ENCODE measurements around the gene PEX16. TPM values are rescaled to one million over a fixed set of nuclear protein-coding genes. Genes with fewer than 3 reads are reported as not detected.
A peak's percentile ranks its signal among the peaks of the same experiment; 100 is the strongest.

PEX16 gene
- total RNA-seq, 4 donors from 2014 or later: 31.3 to 111 (median 51.9) TPM

DNA sequence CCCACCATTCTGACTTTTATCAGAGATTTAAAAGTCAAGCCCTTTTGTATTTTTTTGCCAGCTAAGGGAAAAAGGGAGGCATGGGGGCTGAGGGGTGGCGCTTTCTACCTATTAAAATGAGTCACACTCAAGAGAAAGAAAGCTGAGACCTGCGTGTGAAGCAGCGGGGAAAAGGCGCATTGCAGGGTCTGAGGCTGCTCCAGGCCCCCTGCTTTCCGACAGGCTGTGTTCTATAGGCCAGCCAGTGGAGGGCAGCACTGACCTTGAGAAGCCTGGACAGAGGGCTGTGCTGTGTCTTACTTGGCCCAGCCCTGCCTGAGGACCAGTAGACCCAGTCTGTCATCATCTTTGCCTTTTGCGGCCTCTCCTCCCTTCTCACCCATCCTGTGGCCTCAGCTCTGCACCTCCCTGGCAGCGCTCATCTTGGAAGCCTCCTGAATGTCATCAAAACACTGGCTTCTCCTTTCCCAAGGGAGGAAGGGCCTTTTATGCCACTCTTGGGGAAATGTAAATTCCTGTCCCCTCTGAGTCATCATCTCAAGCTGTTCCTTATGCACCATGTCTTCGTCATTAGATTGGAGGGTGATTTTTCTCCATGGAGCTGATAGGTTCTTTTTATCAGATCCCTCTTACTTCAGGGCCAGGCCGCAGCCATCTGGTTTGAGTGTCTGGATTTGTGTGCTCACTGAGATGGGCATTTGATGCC is 44.9 kb downstream of the PEX16 start:
- Histone ChIP-seq H3K27ac (no peak overlapping the region), H3K27me3 (no peaks in the 10 kb centered on the region), H3K9me3 (no peaks in the 10 kb centered on the region), H3K4me1 (no peaks in the 10 kb centered on the region), H3K4me3 (no peak overlapping the region), H3K36me3 (peaks cover 0 to 57% (median 19%) of the 10 kb centered on the region in 4 donors)
- no peak for DNase-seq
- whole genome bisulfite sequencing, 2 donors (ENCODE audit: low coverage in 1 of 2): 44 to 80% methylated on average over 2 to 9 of the region's 9 CpGs
- in situ Hi-C loops (cut with MboI; ENCODE audit: low pct_ligation_motif_present in 1 of 4, low pct_unique_long_range_greater_than_20kb in 1 of 4, low sequenced_read_pairs in 3 of 4): no loop called here
- TF ChIP-seq, protein P1, sequence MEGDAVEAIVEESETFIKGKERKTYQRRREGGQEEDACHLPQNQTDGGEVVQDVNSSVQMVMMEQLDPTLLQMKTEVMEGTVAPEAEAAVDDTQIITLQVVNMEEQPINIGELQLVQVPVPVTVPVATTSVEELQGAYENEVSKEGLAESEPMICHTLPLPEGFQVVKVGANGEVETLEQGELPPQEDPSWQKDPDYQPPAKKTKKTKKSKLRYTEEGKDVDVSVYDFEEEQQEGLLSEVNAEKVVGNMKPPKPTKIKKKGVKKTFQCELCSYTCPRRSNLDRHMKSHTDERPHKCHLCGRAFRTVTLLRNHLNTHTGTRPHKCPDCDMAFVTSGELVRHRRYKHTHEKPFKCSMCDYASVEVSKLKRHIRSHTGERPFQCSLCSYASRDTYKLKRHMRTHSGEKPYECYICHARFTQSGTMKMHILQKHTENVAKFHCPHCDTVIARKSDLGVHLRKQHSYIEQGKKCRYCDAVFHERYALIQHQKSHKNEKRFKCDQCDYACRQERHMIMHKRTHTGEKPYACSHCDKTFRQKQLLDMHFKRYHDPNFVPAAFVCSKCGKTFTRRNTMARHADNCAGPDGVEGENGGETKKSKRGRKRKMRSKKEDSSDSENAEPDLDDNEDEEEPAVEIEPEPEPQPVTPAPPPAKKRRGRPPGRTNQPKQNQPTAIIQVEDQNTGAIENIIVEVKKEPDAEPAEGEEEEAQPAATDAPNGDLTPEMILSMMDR (IDR thresholded peaks at IDR 0.05): peak; percentile 34 to 62 (median 54)
- no peak for TF ChIP-seq POLR2AphosphoS5 (IDR thresholded peaks at IDR 0.05)
- no peak for TF ChIP-seq POLR2A (IDR thresholded peaks at IDR 0.05)
- TF ChIP-seq EP300 (IDR thresholded peaks at IDR 0.05; ENCODE audit: low read depth): no peak
- intact Hi-C loops (cut with DNase I; ENCODE audit: low total_unique reads): no loop called here

DNA sequence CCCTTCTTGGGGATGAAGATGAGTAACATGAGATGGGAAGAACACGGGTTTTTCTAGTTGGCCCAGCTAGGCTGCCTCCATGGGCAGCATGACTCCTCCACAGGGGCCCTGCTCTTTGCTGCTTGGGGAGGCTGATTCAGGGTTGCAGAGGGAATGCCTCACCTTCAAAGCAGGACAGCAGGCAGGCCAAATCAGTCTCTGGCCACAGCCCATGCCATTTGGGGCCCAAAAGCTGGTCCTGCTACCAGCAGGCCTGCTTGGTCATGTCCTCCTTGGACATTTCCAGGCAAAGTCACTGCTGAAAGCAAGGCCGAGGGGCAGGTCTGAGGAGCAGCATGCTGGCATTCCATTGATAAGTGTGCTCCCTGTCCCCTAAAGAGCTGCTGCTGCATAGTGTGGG is 46.0 kb downstream of the PEX16 start:
- no peak overlapping the region for H3K4me3 ChIP-seq
- DNase-seq: no peak
- no peak for TF ChIP-seq POLR2A (IDR thresholded peaks at IDR 0.05)
- no peak for TF ChIP-seq EP300 (IDR thresholded peaks at IDR 0.05; ENCODE audit: low read depth)
- no peak for TF ChIP-seq POLR2AphosphoS5 (IDR thresholded peaks at IDR 0.05)
- TF ChIP-seq, protein P1 (IDR thresholded peaks at IDR 0.05): no peak
- no peaks in the 10 kb centered on the region for H3K4me1 ChIP-seq
- in situ Hi-C loops (cut with MboI; ENCODE audit: low pct_ligation_motif_present in 1 of 4, low pct_unique_long_range_greater_than_20kb in 1 of 4, low sequenced_read_pairs in 3 of 4) (no loop called here), intact Hi-C loops (cut with DNase I; ENCODE audit: low total_unique reads) (no loop called here)
- no peaks in the 10 kb centered on the region for H3K27me3 ChIP-seq
- 100% methylated on average over 2 of the region's 2 CpGs; no CpG with 5 or more reads in 1 of the 2 donors for WGBS, 2 donors (ENCODE audit: low coverage in 1 of 2)
- peaks cover 0 to 64% (median 23%) of the 10 kb centered on the region in 4 donors for H3K36me3 ChIP-seq
- no peak overlapping the region for H3K27ac ChIP-seq
- H3K9me3 ChIP-seq: no peaks in the 10 kb centered on the region

DNA sequence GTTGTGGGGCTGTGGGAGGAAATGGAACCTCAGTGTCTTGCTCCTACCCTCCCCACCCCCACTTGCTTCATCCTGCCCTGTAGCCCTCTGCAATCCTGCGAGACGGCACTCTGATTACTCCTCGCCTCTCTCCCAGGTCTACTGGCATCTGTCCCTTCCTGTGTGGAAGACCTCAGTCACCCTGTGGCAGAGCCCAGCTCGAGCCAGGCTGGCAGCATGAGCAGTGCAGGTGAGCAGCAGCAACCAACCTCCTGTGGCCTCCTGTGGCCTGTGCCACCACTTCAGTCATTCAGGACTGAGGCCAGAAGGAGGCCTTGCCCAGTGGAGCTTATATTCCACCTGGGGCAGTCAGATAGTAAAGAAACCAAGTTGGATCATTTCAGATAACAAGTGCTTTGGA is 47.0 kb downstream of the PEX16 start:
- Histone ChIP-seq H3K4me1 (no peaks in the 10 kb centered on the region), H3K36me3 (peaks cover 0 to 64% (median 23%) of the 10 kb centered on the region in 4 donors), H3K9me3 (no peaks in the 10 kb centered on the region), H3K27me3 (no peaks in the 10 kb centered on the region), H3K27ac (no peak overlapping the region), H3K4me3 (no peak overlapping the region)
- in situ Hi-C loops (cut with MboI; ENCODE audit: low pct_ligation_motif_present in 1 of 4, low pct_unique_long_range_greater_than_20kb in 1 of 4, low sequenced_read_pairs in 3 of 4): no loop called here
- intact Hi-C loops (cut with DNase I; ENCODE audit: low total_unique reads): no loop called here
- 87% methylated on average over 4 of the region's 4 CpGs; no CpG with 5 or more reads in 1 of the 2 donors for WGBS, 2 donors (ENCODE audit: low coverage in 1 of 2)
- DNase-seq: no peak
- no peak for TF ChIP-seq POLR2AphosphoS5 (IDR thresholded peaks at IDR 0.05)
- no peak for TF ChIP-seq EP300 (IDR thresholded peaks at IDR 0.05; ENCODE audit: low read depth)
- TF ChIP-seq, protein P1 (IDR thresholded peaks at IDR 0.05): no peak
- TF ChIP-seq POLR2A (IDR thresholded peaks at IDR 0.05): no peak

DNA sequence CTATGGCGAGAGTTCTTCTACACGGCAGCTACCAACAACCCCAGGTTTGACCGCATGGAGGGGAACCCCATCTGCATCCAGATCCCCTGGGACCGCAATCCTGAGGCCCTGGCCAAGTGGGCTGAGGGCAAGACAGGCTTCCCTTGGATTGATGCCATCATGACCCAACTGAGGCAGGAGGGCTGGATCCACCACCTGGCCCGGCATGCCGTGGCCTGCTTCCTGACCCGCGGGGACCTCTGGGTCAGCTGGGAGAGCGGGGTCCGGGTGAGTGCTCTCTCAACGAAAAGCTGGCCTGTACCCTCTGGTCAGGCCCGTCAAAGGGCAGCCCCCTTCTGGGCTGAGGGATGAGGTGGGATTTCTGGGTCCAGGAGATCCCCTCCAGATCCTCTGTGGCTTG is 48.1 kb downstream of the PEX16 start:
- in situ Hi-C loops (cut with MboI; ENCODE audit: low pct_ligation_motif_present in 1 of 4, low pct_unique_long_range_greater_than_20kb in 1 of 4, low sequenced_read_pairs in 3 of 4): no loop called here

More for the DNA sequence above, 48.1 kb downstream of the PEX16 start:
- 93% methylated on average over 12 of the region's 12 CpGs; no CpG with 5 or more reads in 1 of the 2 donors for WGBS, 2 donors (ENCODE audit: low coverage in 1 of 2)
- no peak for DNase-seq
- TF ChIP-seq, protein P1 (IDR thresholded peaks at IDR 0.05): no peak
- TF ChIP-seq EP300 (IDR thresholded peaks at IDR 0.05; ENCODE audit: low read depth) (no peak), POLR2AphosphoS5 (IDR thresholded peaks at IDR 0.05) (no peak), POLR2A (IDR thresholded peaks at IDR 0.05) (no peak)
- intact Hi-C loops (cut with DNase I; ENCODE audit: low total_unique reads): no loop called here
- no peak overlapping the region for H3K4me3 ChIP-seq
- H3K36me3 ChIP-seq: peaks cover 0 to 74% (median 24%) of the 10 kb centered on the region in 4 donors
- H3K27me3 ChIP-seq: no peaks in the 10 kb centered on the region
- no peak overlapping the region for H3K27ac ChIP-seq
- H3K4me1 ChIP-seq: no peaks in the 10 kb centered on the region
- H3K9me3 ChIP-seq: no peaks in the 10 kb centered on the region
